GM23338 (cell line): Measurements from ENCODE around the gene GRID2IP. TPM values are rescaled to one million over a fixed set of nuclear protein-coding genes. Genes with fewer than 3 reads are reported as not detected.
"Not testable (repeated sequence)": the region's sequence is repeated elsewhere in the genome, so short reads cannot be mapped to it uniquely, and the experiment has no call there.

Experiments
- ATAC-seq: fragments of 200-7000 bp; cut with Tn5 transposase; 3 replicates; pipeline ENCODE4 v1.9.1; 2020
- DNase-seq: peaks from one replicate; pipeline ENCODE4 v3.0.0-alpha.2; 2015; ENCODE audit warnings: low spot score
- H2AFZ ChIP-seq: fragments of 200-600 bp; sonication (generic); 2 replicates; pipeline ENCODE4 v1.8.0; 2016; ENCODE audit warnings: antibody characterized with exemption, mild to moderate bottlenecking, moderate library complexity
- H3F3A ChIP-seq: fragments of 200-600 bp; sonication (generic); replicated peaks from 2 replicates; pipeline ENCODE4 v1.8.0; 2017; ENCODE audit warnings: antibody characterized with exemption, mixed run types, low read depth
- H3K27ac ChIP-seq: fragments of 200-600 bp; sonication (generic); 2 replicates; pipeline ENCODE4 v1.6.1; 2016; ENCODE audit warnings: low read depth
- H3K27me3 ChIP-seq: fragments of 200-600 bp; sonication (generic); 2 replicates; pipeline ENCODE4 v1.8.0; 2016; ENCODE audit warnings: mild to moderate bottlenecking, mixed run types, moderate library complexity; ENCODE audit not compliant: insufficient read depth
- H3K36me3 ChIP-seq: fragments of 200-600 bp; sonication (generic); 2 replicates; pipeline ENCODE4 v1.8.0; 2016; ENCODE audit warnings: mild to moderate bottlenecking; ENCODE audit not compliant: insufficient read depth
- H3K4me1 ChIP-seq: fragments of 200-600 bp; sonication (generic); 2 replicates; pipeline ENCODE4 v1.8.0; 2016; ENCODE audit warnings: mild to moderate bottlenecking, moderate library complexity; ENCODE audit not compliant: insufficient read depth
- H3K4me2 ChIP-seq: fragments of 200-600 bp; sonication (generic); 2 replicates; pipeline ENCODE4 v1.7.1; 2017; ENCODE audit warnings: mixed run types
- H3K4me3 ChIP-seq: fragments of 200-600 bp; sonication (generic); 2 replicates; pipeline ENCODE4 v1.6.1; 2016; ENCODE audit warnings: mixed run types
- H3K79me2 ChIP-seq: fragments of 200-600 bp; sonication (generic); replicated peaks from 2 replicates; pipeline ENCODE4 v1.8.0; 2017; ENCODE audit warnings: mild to moderate bottlenecking; ENCODE audit not compliant: insufficient read depth
- H3K9me2 ChIP-seq: fragments of 200-600 bp; sonication (generic); 2 replicates; pipeline ENCODE4 v1.8.0; 2017; ENCODE audit not compliant: insufficient read depth
- H4K20me1 ChIP-seq: fragments of 200-600 bp; sonication (generic); replicated peaks from 2 replicates; pipeline ENCODE4 v1.8.0; 2017; ENCODE audit warnings: mild to moderate bottlenecking; ENCODE audit not compliant: insufficient read depth
- H3K27ac Mint-ChIP-seq: 2 replicates; pipeline ENCODE4 v1.8.0; 2020; ENCODE audit warnings: inconsistent platforms, mild to moderate bottlenecking, moderate library complexity, mixed read lengths
- H3K27me3 Mint-ChIP-seq: 3 replicates; pipeline ENCODE4 v1.8.0; 2022; ENCODE audit warnings: low read depth, mild to moderate bottlenecking, moderate library complexity, mixed read lengths, inconsistent platforms; ENCODE audit not compliant: insufficient read depth, poor library complexity
- H3K36me3 Mint-ChIP-seq: 3 replicates; pipeline ENCODE4 v1.8.0; 2021; ENCODE audit warnings: low read depth, mild to moderate bottlenecking, inconsistent platforms, moderate library complexity, mixed read lengths
- H3K4me1 Mint-ChIP-seq: 3 replicates; pipeline ENCODE4 v1.8.0; 2020; ENCODE audit warnings: mild to moderate bottlenecking, inconsistent platforms, mixed read lengths
- H3K4me3 Mint-ChIP-seq: 3 replicates; pipeline ENCODE4 v1.8.0; 2021; ENCODE audit warnings: moderate library complexity, mild to moderate bottlenecking, inconsistent platforms, mixed read lengths
- H3K9me3 Mint-ChIP-seq: 3 replicates; pipeline ENCODE4 v1.8.0; 2020; ENCODE audit warnings: moderate library complexity, mild to moderate bottlenecking, inconsistent platforms, mixed read lengths
- CTCF ChIP-seq, 2 experiments: fragments of 200-600 bp in 1 of 2; sonication (generic) in 1 of 2; conservative IDR thresholded peaks; 2 replicates each; pipeline versions ENCODE4 v1.5.1 to v1.6.1; 2016 to 2017; ENCODE audit warnings: antibody characterized with exemption in 2 of 2, low read depth in 2 of 2, mild to moderate bottlenecking in 2 of 2, moderate library complexity in 1 of 2
- EZH2 ChIP-seq: fragments of 200-600 bp; sonication (generic); IDR thresholded peaks from one replicate; pipeline ENCODE4 v1.8.0; 2017; ENCODE audit warnings: antibody characterized with exemption, mild to moderate bottlenecking, low read depth; ENCODE audit not compliant: unreplicated experiment
- EZH2phosphoT487 ChIP-seq: fragments of 200-600 bp; sonication (generic); IDR thresholded peaks from one replicate; pipeline ENCODE4 v1.8.1; 2018; ENCODE audit warnings: antibody characterized with exemption; ENCODE audit not compliant: unreplicated experiment
- POLR2AphosphoS5 ChIP-seq: IDR thresholded peaks from 2 replicates; pipeline ENCODE4 v1.6.1; 2016; ENCODE audit warnings: antibody characterized with exemption, low read depth
- REST ChIP-seq: IDR thresholded peaks from one replicate; pipeline ENCODE4 v1.6.1; 2018; ENCODE audit warnings: antibody characterized with exemption; ENCODE audit not compliant: unreplicated experiment
- ZNF331 ChIP-seq: fragments of 250-450 bp; sonication (Bioruptor Pico); IDR thresholded peaks from 2 replicates; pipeline ENCODE4 v1.5.0; 2020; ENCODE audit warnings: low read depth, mild to moderate bottlenecking, moderate library complexity
- polyA plus RNA-seq: library from polyadenylated mRNA; unstranded; fragments of >200 nt; fragmentation: Nextera tagmentation; extraction: Ambion mirVana; gene quantifications from 2 replicates; pipeline ENCODE4 v1.2.1, GENCODE V29; 2016
- total RNA-seq: library from RNA; depleted of rRNA; stranded (reverse); fragments of >200 nt; shearing (Covaris generic); gene quantifications from 2 replicates; pipeline ENCODE4 v1.2.3, GENCODE V29; 2014
- TF ChIP-seq, protein P1 (sequence below): fragments of 250-450 bp; sonication (Bioruptor Pico); IDR thresholded peaks from 2 replicates; pipeline ENCODE4 v1.5.0; 2020; ENCODE audit warnings: mild to moderate bottlenecking, moderate library complexity

The GRID2IP gene
- total and polyA plus RNA-seq, 2 experiments from 2014 or later, result 0.73 to 1.5 TPM

- Histone ChIP-seq H4K20me1 (no peaks in the 10 kb centered on the region; the same call in 1 of the 2 replicates), H3K4me2 (no peak overlapping the region), H3K4me3 (no peak overlapping the region), H2AFZ (no peak overlapping the region), H3K27ac (no peak overlapping the region), H3K9me2 (no peaks in the 10 kb centered on the region), H3K79me2 (no peaks in the 10 kb centered on the region), H3K36me3 (peaks cover 11% of the 10 kb centered on the region; the same call in 1 of the 2 replicates), H3K27me3 (no peaks in the 10 kb centered on the region), H3F3A (0 out of 2 replicates have a peak, but pooled peaks cover 3% of the 10 kb centered on the region), H3K4me1 (no peaks in the 10 kb centered on the region)
- ATAC-seq (no peak), DNase-seq (no peak)
- Mint-ChIP-seq H3K36me3 (peaks cover 28% of the 10 kb centered on the region), H3K27ac (no peak overlapping the region), H3K4me3 (no peak overlapping the region), H3K4me1 (no peaks in the 10 kb centered on the region), H3K27me3 (peaks cover 3% of the 10 kb centered on the region), H3K9me3 (no peaks in the 10 kb centered on the region; the same call in 2 of the 3 replicates)
- TF ChIP-seq ZNF331 (CRISPR knock-in tag), result no peak
- TF ChIP-seq, protein P1, sequence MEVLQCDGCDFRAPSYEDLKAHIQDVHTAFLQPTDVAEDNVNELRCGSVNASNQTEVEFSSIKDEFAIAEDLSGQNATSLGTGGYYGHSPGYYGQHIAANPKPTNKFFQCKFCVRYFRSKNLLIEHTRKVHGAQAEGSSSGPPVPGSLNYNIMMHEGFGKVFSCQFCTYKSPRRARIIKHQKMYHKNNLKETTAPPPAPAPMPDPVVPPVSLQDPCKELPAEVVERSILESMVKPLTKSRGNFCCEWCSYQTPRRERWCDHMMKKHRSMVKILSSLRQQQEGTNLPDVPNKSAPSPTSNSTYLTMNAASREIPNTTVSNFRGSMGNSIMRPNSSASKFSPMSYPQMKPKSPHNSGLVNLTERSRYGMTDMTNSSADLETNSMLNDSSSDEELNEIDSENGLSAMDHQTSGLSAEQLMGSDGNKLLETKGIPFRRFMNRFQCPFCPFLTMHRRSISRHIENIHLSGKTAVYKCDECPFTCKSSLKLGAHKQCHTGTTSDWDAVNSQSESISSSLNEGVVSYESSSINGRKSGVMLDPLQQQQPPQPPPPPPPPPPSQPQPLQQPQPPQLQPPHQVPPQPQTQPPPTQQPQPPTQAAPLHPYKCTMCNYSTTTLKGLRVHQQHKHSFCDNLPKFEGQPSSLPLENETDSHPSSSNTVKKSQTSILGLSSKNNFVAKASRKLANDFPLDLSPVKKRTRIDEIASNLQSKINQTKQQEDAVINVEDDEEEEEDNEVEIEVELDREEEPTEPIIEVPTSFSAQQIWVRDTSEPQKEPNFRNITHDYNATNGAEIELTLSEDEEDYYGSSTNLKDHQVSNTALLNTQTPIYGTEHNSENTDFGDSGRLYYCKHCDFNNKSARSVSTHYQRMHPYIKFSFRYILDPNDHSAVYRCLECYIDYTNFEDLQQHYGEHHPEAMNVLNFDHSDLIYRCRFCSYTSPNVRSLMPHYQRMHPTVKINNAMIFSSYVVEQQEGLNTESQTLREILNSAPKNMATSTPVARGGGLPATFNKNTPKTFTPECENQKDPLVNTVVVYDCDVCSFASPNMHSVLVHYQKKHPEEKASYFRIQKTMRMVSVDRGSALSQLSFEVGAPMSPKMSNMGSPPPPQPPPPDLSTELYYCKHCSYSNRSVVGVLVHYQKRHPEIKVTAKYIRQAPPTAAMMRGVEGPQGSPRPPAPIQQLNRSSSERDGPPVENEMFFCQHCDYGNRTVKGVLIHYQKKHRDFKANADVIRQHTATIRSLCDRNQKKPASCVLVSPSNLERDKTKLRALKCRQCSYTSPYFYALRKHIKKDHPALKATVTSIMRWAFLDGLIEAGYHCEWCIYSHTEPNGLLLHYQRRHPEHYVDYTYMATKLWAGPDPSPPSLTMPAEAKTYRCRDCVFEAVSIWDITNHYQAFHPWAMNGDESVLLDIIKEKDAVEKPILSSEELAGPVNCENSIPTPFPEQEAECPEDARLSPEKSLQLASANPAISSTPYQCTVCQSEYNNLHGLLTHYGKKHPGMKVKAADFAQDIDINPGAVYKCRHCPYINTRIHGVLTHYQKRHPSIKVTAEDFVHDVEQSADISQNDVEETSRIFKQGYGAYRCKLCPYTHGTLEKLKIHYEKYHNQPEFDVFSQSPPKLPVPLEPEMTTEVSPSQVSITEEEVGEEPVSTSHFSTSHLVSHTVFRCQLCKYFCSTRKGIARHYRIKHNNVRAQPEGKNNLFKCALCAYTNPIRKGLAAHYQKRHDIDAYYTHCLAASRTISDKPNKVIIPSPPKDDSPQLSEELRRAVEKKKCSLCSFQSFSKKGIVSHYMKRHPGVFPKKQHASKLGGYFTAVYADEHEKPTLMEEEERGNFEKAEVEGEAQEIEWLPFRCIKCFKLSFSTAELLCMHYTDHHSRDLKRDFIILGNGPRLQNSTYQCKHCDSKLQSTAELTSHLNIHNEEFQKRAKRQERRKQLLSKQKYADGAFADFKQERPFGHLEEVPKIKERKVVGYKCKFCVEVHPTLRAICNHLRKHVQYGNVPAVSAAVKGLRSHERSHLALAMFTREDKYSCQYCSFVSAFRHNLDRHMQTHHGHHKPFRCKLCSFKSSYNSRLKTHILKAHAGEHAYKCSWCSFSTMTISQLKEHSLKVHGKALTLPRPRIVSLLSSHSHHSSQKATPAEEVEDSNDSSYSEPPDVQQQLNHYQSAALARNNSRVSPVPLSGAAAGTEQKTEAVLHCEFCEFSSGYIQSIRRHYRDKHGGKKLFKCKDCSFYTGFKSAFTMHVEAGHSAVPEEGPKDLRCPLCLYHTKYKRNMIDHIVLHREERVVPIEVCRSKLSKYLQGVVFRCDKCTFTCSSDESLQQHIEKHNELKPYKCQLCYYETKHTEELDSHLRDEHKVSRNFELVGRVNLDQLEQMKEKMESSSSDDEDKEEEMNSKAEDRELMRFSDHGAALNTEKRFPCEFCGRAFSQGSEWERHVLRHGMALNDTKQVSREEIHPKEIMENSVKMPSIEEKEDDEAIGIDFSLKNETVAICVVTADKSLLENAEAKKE (CRISPR knock-in tag), result no peak
- TF ChIP-seq REST, result no peak
- TF ChIP-seq POLR2AphosphoS5, result no peak
- TF ChIP-seq EZH2phosphoT487, result no peak
- no peak for TF ChIP-seq EZH2
- TF ChIP-seq CTCF (conservative IDR thresholded peaks at IDR 0.05; ENCODE audit: low read depth in 2 of 2), result no peak
Observed at GRCh38 chr7:6460303-6460702, 91.0 kb downstream of the GRID2IP start.

DNA sequence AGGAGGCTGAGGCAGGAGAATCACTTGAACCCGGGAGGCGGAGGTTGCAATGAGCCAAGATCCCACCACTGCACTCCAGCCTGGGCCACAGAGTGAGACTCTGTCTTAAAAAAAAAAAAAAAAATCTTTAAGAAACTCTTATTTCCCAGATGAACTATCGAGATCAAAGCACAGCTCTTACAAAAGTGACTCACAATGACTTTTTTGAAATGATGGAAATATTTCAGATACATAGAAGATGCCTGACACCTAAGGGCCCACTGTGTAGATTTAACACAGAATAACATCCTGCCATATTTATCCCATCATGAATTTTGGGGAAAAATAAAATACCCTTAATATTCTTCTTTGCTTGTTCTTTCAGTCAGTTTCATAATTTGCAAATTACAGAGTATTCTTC, 92.6 kb downstream of the GRID2IP start:
- H3K4me3 Mint-ChIP-seq, H3K27ac Mint-ChIP-seq, H3K4me1 ChIP-seq, H3K4me2 ChIP-seq, H3K9me3 Mint-ChIP-seq, H3F3A ChIP-seq, H4K20me1 ChIP-seq, H3K27me3 Mint-ChIP-seq, H3K9me2 ChIP-seq, H3K27me3 ChIP-seq, H3K36me3 ChIP-seq, H3K4me3 ChIP-seq, H2AFZ ChIP-seq, H3K27ac ChIP-seq, DNase-seq, ATAC-seq, H3K4me1 Mint-ChIP-seq, H3K79me2 ChIP-seq: not testable (repeated sequence)
- H3K36me3 Mint-ChIP-seq, result peaks cover 16% of the 10 kb centered on the region; the same call in 2 of the 3 replicates
